HCT116 (cell line): ENCODE results near the gene EIPR1. TPM values are rescaled to one million over a fixed set of nuclear protein-coding genes. Genes with fewer than 3 reads are reported as not detected.

ENCODE experiments used
- ATAC-seq: fragments of 200-7000 bp; cut with Tn5 transposase; 2 replicates; pipeline ENCODE4 v1.9.1; 2020; ENCODE audit warnings: mild to moderate bottlenecking, moderate library complexity
- BruUV-seq: library from RNA; stranded (reverse); fragments of 400-500 nt; replicated peaks from 2 replicates; lab custom pipeline; 2021; lab: Mats Ljungman, UMichigan
- CTCF ChIA-PET: fragments of 300-600 bp; sonication (Branson Sonifier 250); formaldehyde crosslinking; loops from one replicate; lab custom pipeline; 2021; ENCODE audit warnings: antibody characterized with exemption; lab: Charles Lee
- POLR2A ChIA-PET: fragments of 300-600, 350-600 bp; sonication (Branson Sonifier 250); formaldehyde crosslinking; loops from one replicate; lab custom pipeline; 2021; ENCODE audit warnings: antibody characterized with exemption; lab: Charles Lee
- RAD21 ChIA-PET, 2 experiments: fragments of 300-600 bp; sonication (Branson Sonifier 250); formaldehyde crosslinking; loops; one replicate each; lab custom pipeline; 2023; ENCODE audit warnings: low total read pairs in 2 of 2; ENCODE audit not compliant: uncharacterized antibody in 2 of 2, unreplicated experiment in 2 of 2, low non-redundant PET in 1 of 2; lab: Charles Lee
- DNase-seq: peaks from one replicate; pipeline ENCODE4 v3.0.0-alpha.2; 2010; ENCODE audit warnings: low read depth, low spot score
- H2AFZ ChIP-seq: fragments of 200-600 bp; shearing (Covaris generic), sonication (generic); 2 replicates; pipeline ENCODE4 v1.6.1; 2017; ENCODE audit warnings: low read depth, mixed run types, mixed read lengths, antibody characterized with exemption, low read length; ENCODE audit not compliant: poor library complexity, severe bottlenecking
- H3K27ac ChIP-seq: 2 replicates; pipeline ENCODE4 v1.5.1; 2012; ENCODE audit warnings: low read depth, low read length
- H3K27me3 ChIP-seq: fragments of 200-600 bp; sonication (generic); 2 replicates; pipeline ENCODE4 v1.6.1; 2016; ENCODE audit warnings: mixed run types, low read length, mixed read lengths; ENCODE audit not compliant: insufficient read depth
- H3K36me3 ChIP-seq, 2 experiments: fragments of 200-500 bp in 1 of 2; fragments of 200-600 bp in 1 of 2; sonication (Bioruptor generic) in 1 of 2; sonication (generic) in 1 of 2; 2 replicates each; pipeline versions ENCODE4 v1.5.1 to v1.6.1; 2014 to 2016; ENCODE audit warnings: low read length in 2 of 2, inconsistent platforms in 1 of 2, mixed read lengths in 1 of 2, mixed run types in 1 of 2; ENCODE audit not compliant: insufficient read depth in 2 of 2, control insufficient read depth in 1 of 2
- H3K4me1 ChIP-seq, 2 experiments: fragments of 200-600 bp in 1 of 2; sonication (generic) in 1 of 2; 2 replicates each; pipeline versions ENCODE4 v1.5.1 to v1.6.1; 2012 to 2017; ENCODE audit warnings: low read length in 2 of 2, inconsistent platforms in 1 of 2, mild to moderate bottlenecking in 1 of 2, mixed read lengths in 1 of 2, mixed run types in 1 of 2, moderate library complexity in 1 of 2; ENCODE audit not compliant: insufficient read depth in 2 of 2, control insufficient read depth in 1 of 2
- H3K4me2 ChIP-seq: fragments of 200-600 bp; sonication (generic); 2 replicates; pipeline ENCODE4 v1.6.1; 2017; ENCODE audit warnings: mixed run types, low read length, mixed read lengths
- H3K4me3 ChIP-seq, 2 experiments: fragments of 200-600 bp in 1 of 2; sonication (generic) in 1 of 2; replicated peaks in 1 of 2; 2 replicates each; pipeline ENCODE4 v1.5.1; 2011 to 2016; ENCODE audit warnings: low read length in 2 of 2, control low read depth in 1 of 2, low read depth in 1 of 2, mild to moderate bottlenecking in 1 of 2, mixed read lengths in 1 of 2, mixed run types in 1 of 2
- H3K79me2 ChIP-seq: fragments of 200-600 bp; sonication (generic); 2 replicates; pipeline ENCODE4 v1.6.1; 2017; ENCODE audit warnings: mild to moderate bottlenecking, mixed run types, low read length, moderate library complexity, mixed read lengths; ENCODE audit not compliant: insufficient read depth
- H3K9ac ChIP-seq: fragments of 200-600 bp; sonication (generic); 2 replicates; pipeline ENCODE4 v1.6.1; 2016; ENCODE audit warnings: low read length, mixed read lengths
- H3K9me2 ChIP-seq: fragments of 200-600 bp; sonication (generic), shearing (Covaris generic); 2 replicates; pipeline ENCODE4 v1.6.1; 2017; ENCODE audit warnings: mixed run types, mild to moderate bottlenecking, moderate library complexity; ENCODE audit not compliant: insufficient read depth
- H3K9me3 ChIP-seq, 2 experiments: fragments of 200-500 bp in 1 of 2; fragments of 200-600 bp in 1 of 2; sonication (Bioruptor generic) in 1 of 2; sonication (generic) in 1 of 2; 2 replicates each; pipeline ENCODE4 v1.6.1; 2014 to 2017; ENCODE audit warnings: low read length in 2 of 2, mixed read lengths in 2 of 2, inconsistent platforms in 1 of 2, low read depth in 1 of 2, mild to moderate bottlenecking in 1 of 2, mixed run types in 1 of 2, moderate library complexity in 1 of 2; ENCODE audit not compliant: control insufficient read depth in 1 of 2, insufficient read depth in 1 of 2
- H4K20me1 ChIP-seq: fragments of 200-600 bp; sonication (generic), shearing (Covaris generic); 2 replicates; pipeline ENCODE4 v1.6.1; 2017; ENCODE audit warnings: mixed run types, mild to moderate bottlenecking, moderate library complexity; ENCODE audit not compliant: insufficient read depth
- CEBPB ChIP-seq: IDR thresholded peaks from 2 replicates; pipeline ENCODE4 v1.6.1; 2012; ENCODE audit warnings: low read depth
- CTCF ChIP-seq, 3 experiments: fragments of 200-600 bp in 1 of 3; sonication (generic) in 1 of 3; IDR thresholded peaks in 2 of 3; conservative IDR thresholded peaks in 1 of 3; 2 replicates each; pipeline ENCODE4 v1.5.1; 2012 to 2017; ENCODE audit warnings: low read depth in 2 of 3, low read length in 2 of 3, antibody characterized with exemption in 1 of 3, borderline replicate concordance in 1 of 3, control low read depth in 1 of 3, mild to moderate bottlenecking in 1 of 3, mixed read lengths in 1 of 3, mixed run types in 1 of 3, moderate library complexity in 1 of 3; ENCODE audit not compliant: insufficient read depth in 1 of 3
- EGR1 ChIP-seq: IDR thresholded peaks from 2 replicates; pipeline ENCODE4 v1.6.1; 2012; ENCODE audit warnings: low read depth
- ELF1 ChIP-seq: IDR thresholded peaks from 2 replicates; pipeline ENCODE4 v1.6.1; 2012; ENCODE audit warnings: low read depth, borderline replicate concordance
- EZH2 ChIP-seq: fragments of 200-600 bp; sonication (generic); IDR thresholded peaks from 2 replicates; pipeline ENCODE4 v1.6.1; 2017; ENCODE audit warnings: antibody characterized with exemption, mixed run types
- FOSL1 ChIP-seq: IDR thresholded peaks from 2 replicates; pipeline ENCODE4 v1.6.1; 2012; ENCODE audit warnings: low read depth
- JUND ChIP-seq: IDR thresholded peaks from 2 replicates; pipeline ENCODE4 v1.6.1; 2012
- MAX ChIP-seq: IDR thresholded peaks from 2 replicates; pipeline ENCODE4 v1.6.1; 2012
- POLR2AphosphoS5 ChIP-seq: IDR thresholded peaks from 2 replicates; pipeline ENCODE4 v1.6.1; 2011; ENCODE audit warnings: mild to moderate bottlenecking, low read depth, low read length, moderate library complexity
- RAD21 ChIP-seq: IDR thresholded peaks from 2 replicates; pipeline ENCODE4 v1.6.1; 2012; ENCODE audit warnings: low read depth, mild to moderate bottlenecking
- SIN3A ChIP-seq: IDR thresholded peaks from 2 replicates; pipeline ENCODE4 v1.6.1; 2012; ENCODE audit warnings: low read depth
- SRF ChIP-seq: IDR thresholded peaks from 2 replicates; pipeline ENCODE4 v1.6.1; 2012; ENCODE audit warnings: low read depth
- TCF7L2 ChIP-seq: IDR thresholded peaks from 2 replicates; pipeline ENCODE4 v1.7.0; 2011; ENCODE audit warnings: borderline replicate concordance, inconsistent platforms; ENCODE audit not compliant: insufficient read depth, insufficient read length; ENCODE audit errors: extremely low read depth
- YY1 ChIP-seq: IDR thresholded peaks from 2 replicates; pipeline ENCODE4 v1.6.1; 2011; ENCODE audit warnings: low read length, low read depth, moderate library complexity, mild to moderate bottlenecking; ENCODE audit not compliant: insufficient replicate concordance; ENCODE audit errors: extremely low read depth
- ZFX ChIP-seq: fragments of 450-650 bp; IDR thresholded peaks from 2 replicates; pipeline ENCODE4 v1.6.1; 2017
- ZNF274 ChIP-seq: fragments of 200-500 bp; sonication (Bioruptor generic); IDR thresholded peaks from 2 replicates; pipeline ENCODE4 v1.6.1; 2014; ENCODE audit warnings: mild to moderate bottlenecking, low read depth, low read length, inconsistent platforms
- intact Hi-C: fragments of 100-400 bp; cut with micrococcal nuclease; formaldehyde crosslinking; loops from 2 replicates; pipeline ENCODE4 v1.10.0; 2022
- total RNA-seq: library from RNA; stranded (reverse); gene quantifications from one replicate; pipeline ENCODE4 v1.2.1, GENCODE V29; 2021; ENCODE audit not compliant: unreplicated experiment
- TF ChIP-seq, protein P1 (sequence below): IDR thresholded peaks from 2 replicates; pipeline ENCODE4 v1.6.1; 2012

The EIPR1 gene
- total RNA-seq, 1 experiment from 2014 or later: 36.9 TPM

GRCh38 chr2:3198119-3198518 lies 179.5 kb downstream of the EIPR1 start:
- ChIA-PET RAD21 (no interaction called here), CTCF (no interaction called here)
- intact Hi-C loops: loop anchor here (5.0 kb wide), 2 partner anchors 104 to 454 kb away; no protein-coding TSS in a partner anchor
- H3K9ac ChIP-seq: no peak overlapping the region
- BruUV-seq: no TSS peak
- DNase-seq: no peak
- H3K4me2 ChIP-seq: no peak overlapping the region
- no peaks in the 10 kb centered on the region for H3K9me2 ChIP-seq
- H3K36me3 ChIP-seq: peaks cover 2 to 3% of the 10 kb centered on the region in 2 experiments; a peak in 1 of 4 replicates
- no peak overlapping the region for H2AFZ ChIP-seq
- H3K27me3 ChIP-seq: no peaks in the 10 kb centered on the region
- no peaks in the 10 kb centered on the region for H4K20me1 ChIP-seq
- no peaks in the 10 kb centered on the region for H3K9me3 ChIP-seq
- TF ChIP-seq TCF7L2 (no peak), RAD21 (peak; percentile 27; the same call in 1 of the 2 replicates), SIN3A (no peak), ELF1 (no peak), EGR1 (no peak), ZNF274 (no peak), FOSL1 (no peak), ZFX (no peak), CTCF (IDR thresholded peaks at IDR 0.05 in 2 of 3, conservative IDR thresholded peaks at IDR 0.05 in 1 of 3; ENCODE audit: borderline replicate concordance in 1 of 3, insufficient read depth in 1 of 3, low read depth in 2 of 3, low read length in 2 of 3) (peak in 2 of 3 experiments; percentile 33 to 34; a peak in 2 of 6 replicates), YY1 (no peak), EZH2 (no peak), MAX (no peak), POLR2AphosphoS5 (no peak), JUND (no peak), CEBPB (no peak), SRF (no peak)
- TF ChIP-seq, protein P1, sequence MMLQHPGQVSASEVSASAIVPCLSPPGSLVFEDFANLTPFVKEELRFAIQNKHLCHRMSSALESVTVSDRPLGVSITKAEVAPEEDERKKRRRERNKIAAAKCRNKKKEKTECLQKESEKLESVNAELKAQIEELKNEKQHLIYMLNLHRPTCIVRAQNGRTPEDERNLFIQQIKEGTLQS: no peak
- TF ChIP-seq, all 23 proteins: peak for 2
- Histone ChIP-seq H3K4me1 (no peaks in the 10 kb centered on the region), H3K4me3 (no peak overlapping the region), H3K79me2 (0 out of 2 replicates have a peak, but pooled peaks cover 4% of the 10 kb centered on the region), H3K27ac (no peak overlapping the region)
- ATAC-seq: peak; percentile 80
- POLR2A ChIA-PET: no interaction called here
